Renal cortex interstitium (tissue), 11 donors: Measurements from ENCODE around the gene CEP126. TPM values are rescaled to one million over a fixed set of nuclear protein-coding genes. Genes with fewer than 3 reads are reported as not detected.

Source experiments
- DNase-seq, 11 donors: peaks; one replicate each; pipeline ENCODE4 v3.0.0-alpha.2; 2013; ENCODE audit warnings: low read depth in 9 of 11, low spot score in 4 of 11; ENCODE audit errors: extremely low read depth in 1 of 11
- polyA plus RNA-seq, 3 donors: library from polyadenylated mRNA; unstranded; fragments of 120-200 nt; gene quantifications; one replicate each; pipeline ENCODE4 v1.2.1, GENCODE V29; 2013; ENCODE audit not compliant: insufficient read length in 3 of 3

The CEP126 gene
- polyA plus RNA-seq, 3 donors = 3.8 to 7.3 (median 4.0) TPM

DNA sequence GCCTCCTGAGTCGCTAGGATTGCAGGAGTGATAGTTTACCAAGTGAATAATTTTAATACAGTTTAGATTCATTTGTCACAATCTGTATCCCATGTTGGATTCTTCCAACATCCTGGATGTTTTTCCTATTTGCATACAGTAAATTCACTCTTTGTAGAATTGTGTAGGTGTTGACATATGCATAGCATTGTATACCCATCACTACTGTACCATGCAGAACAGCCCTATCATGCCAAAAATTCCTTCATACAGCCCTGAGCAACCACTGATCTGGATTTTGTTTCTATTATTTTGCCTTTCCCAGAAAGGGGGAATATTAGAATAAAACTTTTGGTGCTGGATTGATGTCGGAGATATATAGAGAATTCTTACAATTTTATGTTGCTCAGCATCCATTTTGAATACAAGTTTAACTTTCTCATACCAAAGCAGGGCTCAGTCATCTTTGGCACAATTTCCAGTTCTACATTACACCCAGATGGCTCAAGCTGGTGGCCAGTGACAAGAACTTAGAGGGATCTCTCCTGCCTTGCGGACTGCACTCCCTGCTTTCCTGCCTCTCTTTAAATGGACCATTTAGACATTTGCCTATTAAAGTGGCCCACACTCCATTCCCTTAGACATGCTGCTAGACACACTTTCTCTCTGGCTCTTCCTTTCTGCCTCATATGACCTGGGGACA is 87.0 kb downstream of the CEP126 start:
- DNase-seq = no peak

DNA sequence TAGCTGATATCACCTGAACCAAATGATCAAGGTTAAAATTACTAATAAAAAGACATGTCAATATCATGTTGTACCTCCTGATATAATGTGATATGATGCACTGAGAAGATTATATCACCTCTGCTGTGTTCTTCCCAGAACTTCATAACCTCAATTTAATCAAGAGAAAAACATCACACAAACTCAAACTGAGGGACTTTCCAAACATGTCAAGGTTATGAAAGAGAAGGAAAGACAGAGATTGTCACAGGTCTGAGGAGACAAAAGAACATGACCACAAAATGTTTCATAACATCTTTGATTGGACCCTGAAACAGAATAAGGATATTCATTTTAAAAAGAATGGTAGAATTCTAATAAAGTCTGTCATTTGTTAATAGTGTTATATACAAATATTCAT is 89.4 kb downstream of the CEP126 start:
- DNase-seq = no peak

DNA sequence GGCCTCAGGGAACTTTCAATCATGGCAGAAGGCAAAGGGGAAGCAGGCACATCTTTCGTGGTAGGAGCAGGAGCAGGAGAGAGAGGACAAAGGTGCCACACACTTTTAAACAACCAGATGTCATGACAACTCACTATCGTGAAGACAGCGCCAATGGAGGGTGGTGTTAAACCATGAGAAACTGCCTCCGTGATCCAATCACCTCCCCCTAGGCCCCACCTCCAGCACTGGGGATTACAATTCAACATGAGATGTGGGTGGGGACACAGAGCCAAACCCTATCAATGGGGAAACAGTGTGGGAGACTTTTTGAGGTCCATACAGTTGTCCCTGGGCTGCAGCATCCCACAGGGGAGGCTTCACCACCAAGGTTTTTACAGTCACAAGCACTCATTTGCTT is 90.5 kb downstream of the CEP126 start:
- no peak for DNase-seq

DNA sequence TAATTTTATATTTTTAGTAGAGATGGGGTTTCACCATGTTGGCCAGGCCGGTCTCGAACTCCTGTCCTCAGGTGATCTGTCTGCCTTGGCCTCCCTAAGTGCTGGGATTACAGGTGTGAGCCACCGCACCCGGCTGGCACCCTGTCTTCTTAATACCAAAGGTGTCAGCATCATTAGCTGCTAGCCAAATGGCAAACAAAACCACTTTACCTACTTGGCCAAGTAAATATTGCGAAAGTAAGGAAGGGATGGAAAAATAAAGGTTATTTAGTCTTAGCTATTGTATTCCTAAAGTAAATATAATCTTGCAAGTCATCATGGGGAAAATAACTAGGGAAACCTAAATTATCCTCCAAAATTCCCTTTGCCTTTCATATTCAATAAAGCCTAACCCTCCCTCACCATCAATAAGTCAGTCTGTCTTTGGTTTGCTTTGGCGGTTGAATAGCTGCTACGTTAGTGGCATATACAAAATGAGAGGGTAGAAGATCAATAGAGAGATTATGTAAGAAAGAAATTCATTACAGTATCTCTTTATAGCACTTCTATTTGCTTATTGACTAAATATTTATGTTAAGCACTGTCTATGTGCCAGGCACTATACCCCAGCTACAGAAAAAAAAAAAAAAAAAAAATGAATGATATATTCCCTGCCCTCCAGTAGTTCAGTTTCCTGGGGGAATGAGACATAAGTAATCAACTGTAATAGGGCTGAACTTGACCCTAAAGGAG is 92.2 kb downstream of the CEP126 start:
- DNase-seq = no peak

DNA sequence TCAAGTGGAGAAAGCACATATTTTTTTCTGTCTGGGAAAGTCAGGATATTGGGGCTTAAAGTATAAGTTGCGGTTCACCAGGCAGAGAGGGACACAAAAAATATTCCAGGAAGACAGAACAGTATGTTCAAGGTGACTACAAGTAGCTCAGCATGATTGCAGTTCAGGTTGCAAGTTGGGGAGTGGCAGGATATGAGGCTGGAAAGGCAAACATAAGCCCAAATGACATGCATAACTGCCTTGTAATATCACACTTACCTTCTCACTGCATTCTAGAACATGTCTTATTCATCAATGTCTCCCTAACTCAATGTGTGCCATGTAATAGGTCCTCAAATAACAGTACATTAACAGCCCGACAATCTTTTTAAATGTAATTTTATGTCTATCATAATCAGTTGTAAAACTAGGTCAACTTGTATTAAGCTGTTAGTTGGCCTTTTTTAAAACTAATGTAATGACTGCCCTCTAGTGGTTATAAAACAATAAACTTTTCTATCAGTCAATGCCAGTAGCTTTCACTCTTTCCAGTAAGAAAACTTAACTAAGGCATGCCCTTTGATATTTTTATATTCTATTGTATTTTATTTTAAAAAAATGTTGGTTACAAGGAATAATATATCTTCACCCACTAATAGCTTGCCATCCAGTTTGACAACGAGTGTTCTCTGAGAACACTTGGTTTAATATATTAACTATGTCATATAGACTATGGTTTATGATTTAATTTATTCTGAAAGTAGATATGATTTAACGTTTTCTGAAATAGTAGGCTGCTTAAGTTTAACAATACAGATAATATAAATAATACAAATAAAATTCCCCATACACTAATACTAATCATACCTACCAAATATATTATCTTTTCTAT is 93.0 kb downstream of the CEP126 start:
- DNase-seq = peak in 8 of 11 donors; percentile 6 to 49 (median 22)

DNA sequence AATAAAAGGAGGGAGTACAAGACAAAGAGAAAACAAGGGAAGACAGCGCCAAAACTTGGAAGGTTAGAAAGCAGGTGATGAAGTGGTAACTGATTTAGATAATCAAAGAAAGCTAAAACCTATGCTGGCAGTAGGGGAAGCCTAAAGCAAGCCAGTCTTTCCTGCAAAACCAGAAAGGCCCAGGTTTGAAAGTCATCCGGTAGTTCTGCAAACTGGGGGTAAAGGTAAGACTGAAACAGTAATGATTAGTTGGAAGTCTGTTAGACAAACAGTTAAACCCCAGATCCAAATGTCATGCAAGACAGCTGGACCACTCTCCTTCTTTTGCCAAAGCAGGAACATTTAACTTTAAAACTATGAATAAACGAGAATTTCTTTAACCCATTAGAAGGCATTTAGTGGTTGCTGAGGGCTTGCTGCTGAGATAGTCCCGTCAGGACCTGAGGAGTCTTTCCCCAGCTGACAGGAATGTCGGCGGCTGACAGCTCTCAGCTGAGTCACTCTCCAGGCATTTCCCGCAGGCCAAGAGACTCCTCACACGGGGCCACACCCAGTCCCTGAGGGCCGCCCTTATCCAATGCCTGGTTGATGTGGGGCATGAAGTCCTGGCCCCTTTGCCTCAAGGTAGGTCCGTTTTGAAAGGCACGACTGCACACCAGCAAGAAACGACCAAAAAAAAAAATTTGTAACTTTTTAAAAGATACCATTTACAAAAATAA is 96.1 kb downstream of the CEP126 start:
- peak in 4 of 11 donors; percentile 3 to 11 (median 8) for DNase-seq

DNA sequence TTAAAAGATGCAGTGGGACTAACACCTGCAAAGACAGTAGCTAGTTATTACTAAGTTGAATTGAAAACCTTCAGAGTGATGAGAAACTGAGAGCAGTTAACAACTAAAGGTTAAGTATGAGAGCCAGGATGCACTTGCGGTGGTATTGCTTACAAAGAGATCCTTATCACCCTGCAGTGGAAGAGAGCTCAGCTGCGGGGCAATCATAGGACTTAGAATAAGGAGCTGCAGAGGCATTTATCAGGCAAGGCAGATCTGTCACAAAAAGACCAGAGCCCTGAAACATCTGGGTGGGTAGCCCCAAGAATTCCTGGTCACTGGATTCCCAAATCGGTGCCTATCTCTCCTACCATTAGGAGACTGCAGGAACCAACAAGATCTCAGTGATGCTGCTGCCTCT is 98.1 kb downstream of the CEP126 start:
- no peak for DNase-seq

DNA sequence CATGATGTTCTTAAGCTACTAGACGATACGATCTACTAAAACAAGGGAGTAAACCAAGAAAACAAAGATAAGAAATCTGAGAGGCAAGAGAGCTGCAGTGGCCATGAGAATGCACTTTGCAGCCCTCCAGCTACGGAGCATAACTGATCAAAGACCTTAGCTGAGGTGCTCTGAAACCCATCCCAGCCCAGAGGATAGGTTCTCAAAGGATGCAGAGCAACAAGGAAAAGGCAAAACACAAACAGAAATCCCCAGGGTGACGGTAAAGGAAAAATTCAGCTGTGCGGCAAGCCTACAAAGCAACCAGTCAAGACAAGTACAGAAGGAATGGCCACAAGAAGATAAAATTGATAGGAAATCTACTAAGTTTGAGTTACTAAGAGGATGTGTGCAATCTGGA is 99.9 kb downstream of the CEP126 start:
- no peak for DNase-seq

DNA sequence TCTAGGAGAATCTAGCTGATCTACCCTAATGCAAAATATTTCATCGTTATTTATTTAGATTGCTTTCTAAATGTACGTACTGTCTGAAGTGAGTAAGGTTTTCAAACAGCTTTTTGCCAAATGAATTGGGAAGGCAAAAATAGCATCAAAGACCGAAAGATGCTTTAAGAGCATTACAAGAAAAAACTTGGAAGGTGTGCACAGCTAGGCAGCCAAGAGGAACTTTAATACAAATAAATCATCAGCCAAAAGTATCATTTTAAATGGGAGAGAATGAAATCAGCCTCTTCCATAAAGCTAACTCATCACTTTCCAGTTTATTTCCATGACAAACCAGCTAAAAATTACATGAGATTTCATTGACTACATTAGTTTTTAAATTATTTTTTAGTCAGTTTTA is 102.2 kb downstream of the CEP126 start:
- DNase-seq = no peak

DNA sequence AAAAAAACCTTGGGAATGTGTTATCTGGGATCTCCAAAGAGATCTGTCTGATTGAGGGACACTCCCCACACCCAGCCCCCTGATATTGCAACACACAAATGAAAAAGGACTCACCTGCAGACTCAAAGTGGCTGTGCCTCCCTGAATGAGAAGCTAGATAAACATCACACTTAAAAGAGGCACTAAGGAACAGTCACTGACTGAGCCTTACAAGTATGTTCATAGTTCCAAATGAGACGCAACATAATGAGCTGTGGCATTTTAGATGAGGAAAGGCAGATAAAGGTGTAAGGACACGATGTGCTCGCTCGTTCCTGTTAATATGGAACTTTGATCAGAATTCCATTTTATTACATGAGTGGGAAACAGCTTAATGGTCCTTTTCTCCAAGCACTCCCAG is 111.4 kb downstream of the CEP126 start:
- DNase-seq = no peak

DNA sequence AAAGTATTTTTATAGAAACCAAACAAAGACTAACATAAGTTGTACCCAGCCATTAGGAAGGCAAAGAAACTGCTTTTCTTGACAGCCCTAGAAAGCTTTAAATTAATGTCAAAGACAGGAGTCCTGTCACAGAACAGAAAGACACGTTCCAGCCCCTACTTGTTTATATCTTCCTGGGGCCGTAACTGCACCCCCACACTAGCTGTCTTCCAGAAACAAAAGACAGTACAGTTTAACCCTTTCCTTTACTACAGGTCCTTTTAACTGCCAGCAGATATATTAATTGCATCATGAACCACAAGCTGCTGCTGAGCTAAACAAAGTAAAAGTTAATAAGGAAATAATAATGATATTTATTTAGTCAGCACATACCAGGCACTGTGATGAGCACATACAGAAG is 112.1 kb downstream of the CEP126 start:
- DNase-seq = no peak

DNA sequence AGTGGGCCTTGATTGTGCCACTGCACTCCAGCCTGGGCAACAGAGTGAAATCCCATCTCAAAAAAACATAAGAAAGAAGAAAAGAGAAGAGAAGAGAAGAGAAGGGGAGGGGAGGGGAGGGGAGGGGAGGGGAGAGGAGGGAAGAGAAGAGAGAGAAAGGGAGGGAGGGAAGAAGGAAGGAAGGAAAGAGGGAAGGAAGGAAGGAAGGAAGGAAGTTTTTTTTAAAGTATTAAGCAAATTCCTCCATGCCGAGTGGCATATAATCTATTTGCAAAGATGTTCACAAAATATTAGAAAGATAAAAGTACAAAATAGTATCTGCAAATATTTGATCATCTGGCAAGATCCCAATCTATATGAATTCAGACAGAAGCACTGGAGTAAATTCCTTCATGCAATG is 121.9 kb downstream of the CEP126 start:
- no peak for DNase-seq

DNA sequence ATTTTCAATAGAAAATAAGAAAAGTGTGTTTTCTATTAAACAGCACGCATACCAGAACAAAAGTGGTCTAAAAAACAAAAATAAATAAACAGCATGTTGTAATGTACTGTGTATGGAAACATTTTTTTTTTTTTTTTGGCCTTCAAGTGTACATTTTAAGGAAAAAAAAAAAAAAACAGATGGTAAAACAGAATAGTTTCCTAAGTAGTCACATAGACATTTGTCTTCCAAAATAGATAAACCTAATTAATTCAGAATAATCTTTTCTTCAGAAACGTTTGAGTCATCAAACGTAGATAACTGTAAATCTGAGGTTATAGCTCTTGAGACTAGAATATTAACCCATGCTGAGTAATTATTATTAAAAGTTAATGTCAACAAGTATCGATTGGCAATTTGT is 132.0 kb downstream of the CEP126 start:
- DNase-seq = no peak

DNA sequence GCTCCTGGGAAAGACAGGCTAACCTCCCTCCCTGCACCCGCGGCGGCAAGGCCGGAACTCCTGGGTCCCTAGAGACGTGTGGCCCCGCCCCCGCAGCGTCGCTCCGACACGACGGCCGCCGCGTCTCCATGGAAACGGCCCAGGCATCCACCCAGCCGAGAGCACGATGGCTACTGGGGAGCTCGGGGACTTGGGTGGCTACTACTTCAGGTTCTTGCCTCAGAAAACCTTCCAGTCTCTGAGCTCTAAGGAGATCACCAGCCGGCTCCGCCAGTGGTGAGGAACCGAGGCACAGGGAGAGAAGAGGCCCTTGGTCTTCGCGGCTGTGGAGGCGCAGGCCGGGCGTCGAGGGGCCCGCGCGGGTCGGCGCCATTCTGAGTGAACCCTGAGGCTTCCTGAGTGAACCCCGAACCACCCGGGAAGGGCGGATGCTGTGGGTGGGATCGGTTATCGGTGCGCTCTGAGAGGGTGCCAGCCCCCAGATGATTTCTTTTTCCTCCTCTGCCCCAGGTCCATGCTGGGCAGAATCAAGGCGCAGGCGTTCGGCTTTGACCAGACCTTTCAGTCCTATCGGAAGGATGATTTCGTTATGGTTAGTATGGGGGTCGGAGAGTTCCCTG is 132.6 kb downstream of the CEP126 start, which contains the start of gene CFAP300:
TSS of gene CFAP300 (plus strand) at position 133 of the 620 bp plus-strand sequence. CDS start at position 167, 34 bp downstream.
- peak; percentile 31 to 72 (median 59) for DNase-seq

Other genes starting within 250 kb of the CEP126 start
- under 1 TPM in 1 of 3 donors, not detected in 2; 0.22 TPM for gene ANGPTL5, start 1.5 kb downstream of the CEP126 start, polyA plus RNA-seq
- 1 to 10 TPM; 4.6 to 6.5 (median 6.0) TPM for gene CFAP300, start 132.4 kb downstream of the CEP126 start, polyA plus RNA-seq
- 100 to 1,000 TPM; 186 to 206 (median 193) TPM for gene YAP1, start 195.4 kb downstream of the CEP126 start, polyA plus RNA-seq